Epithelial cell of prostate (primary cell): ENCODE measurements around the gene BTBD17.

Experiments
- DNase-seq: peaks from one replicate; pipeline ENCODE4 v3.0.0-alpha.2; 2011; ENCODE audit warnings: low read depth, low spot score
- H3K27ac ChIP-seq: fragments of 450-650 bp; 2 replicates; pipeline ENCODE4 v1.5.1; 2017; ENCODE audit warnings: mild to moderate bottlenecking

BTBD17 gene

GRCh38 chr17:74389084-74389753 lies 27.6 kb upstream of the BTBD17 start:
- H3K27ac ChIP-seq = no peak overlapping the region
- no peak for DNase-seq

GRCh38 chr17:74387365-74388218 lies 25.9 kb upstream of the BTBD17 start:
- no peak for DNase-seq
- no peak overlapping the region for H3K27ac ChIP-seq

- H3K27ac ChIP-seq = no peak overlapping the region
- no peak for DNase-seq
These were observed 24.7 kb upstream of the BTBD17 start for GRCh38 chr17:74386386-74386785.

GRCh38 chr17:74385201-74385600 lies 23.5 kb upstream of the BTBD17 start:
- no peak overlapping the region for H3K27ac ChIP-seq
- no peak for DNase-seq

GRCh38 chr17:74383141-74383540 lies 21.5 kb upstream of the BTBD17 start:
- no peak for DNase-seq
- no peak overlapping the region for H3K27ac ChIP-seq

GRCh38 chr17:74380959-74381808 lies 19.5 kb upstream of the BTBD17 start:
- H3K27ac ChIP-seq = no peak overlapping the region
- DNase-seq = no peak

- H3K27ac ChIP-seq = no peak overlapping the region
- DNase-seq = peak; percentile 36
These were observed 18.7 kb upstream of the BTBD17 start for GRCh38 chr17:74380086-74380958.

GRCh38 chr17:74379495-74380085 lies 17.9 kb upstream of the BTBD17 start:
- DNase-seq = no peak
- H3K27ac ChIP-seq = no peak overlapping the region

GRCh38 chr17:74374858-74375257 lies 13.2 kb upstream of the BTBD17 start:
- DNase-seq = no peak
- no peak overlapping the region for H3K27ac ChIP-seq

GRCh38 chr17:74373838-74374606 lies 12.4 kb upstream of the BTBD17 start:
- no peak overlapping the region for H3K27ac ChIP-seq
- no peak for DNase-seq

GRCh38 chr17:74372426-74372825 lies 10.8 kb upstream of the BTBD17 start:
- no peak overlapping the region for H3K27ac ChIP-seq
- DNase-seq = no peak

- no peak overlapping the region for H3K27ac ChIP-seq
- no peak for DNase-seq
These were observed 10.0 kb upstream of the BTBD17 start for GRCh38 chr17:74371653-74372147.

GRCh38 chr17:74369665-74370490 lies 8.2 kb upstream of the BTBD17 start:
- DNase-seq = no peak
- H3K27ac ChIP-seq = no peak overlapping the region

- DNase-seq = no peak
- no peak overlapping the region for H3K27ac ChIP-seq
These were observed 7.6 kb upstream of the BTBD17 start for GRCh38 chr17:74369221-74369620.

GRCh38 chr17:74368341-74369081 lies 6.8 kb upstream of the BTBD17 start:
- H3K27ac ChIP-seq = no peak overlapping the region
- DNase-seq = no peak

GRCh38 chr17:74367206-74367605 lies 5.5 kb upstream of the BTBD17 start, which contains the start of gene GPR142:
TSS of gene GPR142 (plus strand) at chr17:74367506. CDS start at chr17:74369541, 2,035 bp downstream.
- H3K27ac ChIP-seq = no peak within 1 kb of the TSS
- no peak for DNase-seq
